Measurements from ENCODE around the gene AKT3. TPM values are rescaled to one million over a fixed set of nuclear protein-coding genes. Genes with fewer than 3 reads are reported as not detected.

The AKT3 gene
- total RNA-seq, 1 experiment from 2014 or later, result 133 TPM

GRCh38 chr1:243477731-243478290, 372.2 kb downstream of the AKT3 start:
- BruUV-seq (replicated peaks), result no TSS peak
- intact Hi-C loops (cut with micrococcal nuclease; ENCODE audit: unreplicated experiment), result no loop called here
- H3K79me2 ChIP-seq (ENCODE audit: low read depth), result no peaks in the 10 kb centered on the region

GRCh38 chr1:243475966-243476365, 374.1 kb downstream of the AKT3 start:
- H3K36me3 ChIP-seq (ENCODE audit: low read depth), result no peaks in the 10 kb centered on the region
- H3K27ac ChIP-seq, result no peak overlapping the region
- no peaks in the 10 kb centered on the region for H3F3A ChIP-seq (ENCODE audit: insufficient read depth, low read depth)
- H3K79me2 ChIP-seq (ENCODE audit: low read depth), result no peaks in the 10 kb centered on the region
- no peaks in the 10 kb centered on the region for H3K9me3 ChIP-seq (ENCODE audit: insufficient read depth, low read depth)
- no peaks in the 10 kb centered on the region for H3K4me1 ChIP-seq (replicated peaks; ENCODE audit: insufficient read depth)
- H2AFZ ChIP-seq, result no peak overlapping the region
- ChIA-PET POLR2A (ENCODE audit: unreplicated experiment) (no interaction called here), CTCF (no interaction called here)
- H3K27me3 ChIP-seq (ENCODE audit: insufficient read depth, low read depth), result no peaks in the 10 kb centered on the region
- H3K4me3 ChIP-seq, result no peak overlapping the region
- H4K20me1 ChIP-seq (ENCODE audit: insufficient read depth), result no peaks in the 10 kb centered on the region
- no peak overlapping the region for H3K4me2 ChIP-seq
- TF ChIP-seq CTCF (conservative IDR thresholded peaks at IDR 0.05) (no peak), EZH2 (IDR thresholded peaks at IDR 0.05; ENCODE audit: low read depth) (no peak)
- no peak for DNase-seq
- no TSS peak for BruUV-seq (replicated peaks)
- H3K9me2 ChIP-seq (ENCODE audit: insufficient read depth), result no peaks in the 10 kb centered on the region
- intact Hi-C loops (cut with micrococcal nuclease; ENCODE audit: unreplicated experiment), result no loop called here

More at GRCh38 chr1:243477731-243478290, 372.2 kb downstream of the AKT3 start:
- Histone ChIP-seq H3K27me3 (ENCODE audit: insufficient read depth, low read depth) (no peaks in the 10 kb centered on the region), H4K20me1 (ENCODE audit: insufficient read depth) (no peaks in the 10 kb centered on the region), H3K36me3 (ENCODE audit: low read depth) (no peaks in the 10 kb centered on the region), H3K4me1 (replicated peaks; ENCODE audit: insufficient read depth) (no peaks in the 10 kb centered on the region), H3K4me3 (no peak overlapping the region), H3K9me3 (ENCODE audit: insufficient read depth, low read depth) (no peaks in the 10 kb centered on the region), H3F3A (ENCODE audit: insufficient read depth, low read depth) (no peaks in the 10 kb centered on the region), H3K4me2 (no peak overlapping the region), H3K9me2 (ENCODE audit: insufficient read depth) (no peaks in the 10 kb centered on the region), H2AFZ (no peak overlapping the region), H3K27ac (no peak overlapping the region)
- ChIA-PET CTCF (no interaction called here), POLR2A (ENCODE audit: unreplicated experiment) (interaction anchor here (0.5 kb wide), 1 partner anchor 449 kb away, joined by 5 read pairs; no protein-coding TSS in a partner anchor)
- DNase-seq, result no peak
- no peak for TF ChIP-seq CTCF (conservative IDR thresholded peaks at IDR 0.05)
- TF ChIP-seq EZH2 (IDR thresholded peaks at IDR 0.05; ENCODE audit: low read depth), result no peak

GRCh38 chr1:243474906-243475305, 375.1 kb downstream of the AKT3 start:
- Histone ChIP-seq H3F3A (ENCODE audit: insufficient read depth, low read depth) (no peaks in the 10 kb centered on the region), H3K9me2 (ENCODE audit: insufficient read depth) (no peaks in the 10 kb centered on the region), H4K20me1 (ENCODE audit: insufficient read depth) (no peaks in the 10 kb centered on the region), H3K4me2 (no peak overlapping the region), H3K27ac (no peak overlapping the region), H3K4me1 (replicated peaks; ENCODE audit: insufficient read depth) (no peaks in the 10 kb centered on the region), H3K36me3 (ENCODE audit: low read depth) (no peaks in the 10 kb centered on the region), H3K4me3 (no peak overlapping the region), H3K9me3 (ENCODE audit: insufficient read depth, low read depth) (no peaks in the 10 kb centered on the region), H3K27me3 (ENCODE audit: insufficient read depth, low read depth) (no peaks in the 10 kb centered on the region), H3K79me2 (ENCODE audit: low read depth) (no peaks in the 10 kb centered on the region), H2AFZ (no peak overlapping the region)
- ChIA-PET CTCF (no interaction called here), POLR2A (ENCODE audit: unreplicated experiment) (no interaction called here)
- no TSS peak for BruUV-seq (replicated peaks)
- TF ChIP-seq CTCF (conservative IDR thresholded peaks at IDR 0.05), result no peak
- TF ChIP-seq EZH2 (IDR thresholded peaks at IDR 0.05; ENCODE audit: low read depth), result no peak
- no peak for DNase-seq
- intact Hi-C loops (cut with micrococcal nuclease; ENCODE audit: unreplicated experiment), result no loop called here

Data from PC-9 (cell line).